Activated CD8-positive, alpha-beta memory T cell treated with anti-CD3 and anti-CD28 coated beads, Interleukin-2, amount 10 ng/mL, durations not matched to agents 7 days and 5 days (primary cell): ENCODE measurements around the gene PNMA8B. TPM values are rescaled to one million over a fixed set of nuclear protein-coding genes. Genes with fewer than 3 reads are reported as not detected.

Experiments
- ATAC-seq: fragments of 150-1000 bp; cut with Tn5 transposase; one replicate; pipeline ENCODE4 v1.10.0; 2021; ENCODE audit warnings: moderate library complexity
- CTCF ChIA-PET: fragments of 350-600 bp; sonication (Branson Sonifier 250); formaldehyde crosslinking; loops from one replicate; lab custom pipeline; 2021; ENCODE audit warnings: antibody characterized with exemption; lab: Charles Lee
- DNase-seq: peaks from one replicate; pipeline ENCODE4 v3.0.0-alpha.2; 2020
- H3K27ac Mint-ChIP-seq: one replicate; pipeline ENCODE4 v1.8.0; 2021; ENCODE audit warnings: mild to moderate bottlenecking, mixed read lengths
- H3K27me3 Mint-ChIP-seq: one replicate; pipeline ENCODE4 v1.8.0; 2021; ENCODE audit warnings: mixed read lengths
- H3K36me3 Mint-ChIP-seq: one replicate; pipeline ENCODE4 v1.8.0; 2021; ENCODE audit warnings: mild to moderate bottlenecking, mixed read lengths
- H3K4me1 Mint-ChIP-seq: one replicate; pipeline ENCODE4 v1.8.0; 2021; ENCODE audit warnings: mixed read lengths
- H3K4me3 Mint-ChIP-seq: one replicate; pipeline ENCODE4 v1.8.0; 2021; ENCODE audit warnings: mild to moderate bottlenecking, moderate library complexity, mixed read lengths
- H3K9me3 Mint-ChIP-seq: one replicate; pipeline ENCODE4 v1.8.0; 2022; ENCODE audit warnings: low read depth, mixed read lengths
- total RNA-seq, 2 experiments: library from RNA; stranded (reverse); gene quantifications; one replicate each; pipeline ENCODE4 v1.2.3, GENCODE V29; 2021

Gene PNMA8B
- total RNA-seq, 2 experiments from 2014 or later: not detected

DNA sequence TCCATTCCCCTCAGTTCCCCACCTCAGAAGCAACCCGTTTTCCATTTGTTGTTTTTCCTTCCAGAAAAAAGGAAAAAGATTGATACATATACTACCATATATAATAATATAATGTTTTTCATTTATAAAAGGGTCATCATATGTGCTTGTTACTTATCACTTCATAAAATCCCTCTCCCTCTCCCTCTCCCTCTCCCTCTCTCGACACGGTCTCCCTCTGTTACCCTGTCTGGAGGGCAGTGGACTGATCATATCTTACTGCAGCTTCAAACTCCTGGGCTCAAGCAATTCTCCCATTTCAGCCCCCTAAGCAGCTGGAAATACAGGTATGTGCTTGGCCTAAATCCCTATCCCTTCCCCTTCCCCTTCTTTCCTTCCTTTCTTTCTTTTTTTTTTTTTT is 41.4 kb downstream of the PNMA8B start:
- Mint-ChIP-seq H3K27me3 (peaks cover 26% of the 10 kb centered on the region), H3K4me3 (no peak overlapping the region), H3K4me1 (no peaks in the 10 kb centered on the region), H3K9me3 (peaks cover 3% of the 10 kb centered on the region), H3K36me3 (peaks cover 2% of the 10 kb centered on the region), H3K27ac (no peak overlapping the region)
- ATAC-seq (no peak), DNase-seq (no peak)
- CTCF ChIA-PET: no interaction called here

DNA sequence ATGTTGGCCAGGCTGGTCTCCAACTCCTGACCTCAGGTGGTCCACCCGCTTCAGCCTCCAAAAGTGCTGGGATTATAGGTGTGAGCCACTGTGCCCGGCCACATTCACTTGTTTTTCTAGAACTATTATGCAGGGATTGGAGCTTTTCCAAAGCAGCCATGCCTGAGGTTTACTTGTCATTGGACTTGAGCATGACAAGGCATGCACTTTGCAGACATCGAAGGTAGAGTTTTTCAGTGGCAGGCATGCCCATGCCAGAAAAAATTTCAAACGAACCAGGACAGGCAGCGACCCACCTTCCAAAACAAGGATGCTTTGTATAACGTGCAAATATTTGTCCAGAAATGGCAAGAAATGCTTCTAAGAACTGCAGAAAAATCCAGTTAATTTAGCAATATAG is 42.0 kb downstream of the PNMA8B start:
- H3K27me3 Mint-ChIP-seq: peaks cover 28% of the 10 kb centered on the region
- no peak overlapping the region for H3K4me3 Mint-ChIP-seq
- H3K36me3 Mint-ChIP-seq: peaks cover 2% of the 10 kb centered on the region
- ATAC-seq (no peak), DNase-seq (no peak)
- peaks cover 3% of the 10 kb centered on the region for H3K9me3 Mint-ChIP-seq
- no peaks in the 10 kb centered on the region for H3K4me1 Mint-ChIP-seq
- H3K27ac Mint-ChIP-seq: no peak overlapping the region
- CTCF ChIA-PET: no interaction called here

DNA sequence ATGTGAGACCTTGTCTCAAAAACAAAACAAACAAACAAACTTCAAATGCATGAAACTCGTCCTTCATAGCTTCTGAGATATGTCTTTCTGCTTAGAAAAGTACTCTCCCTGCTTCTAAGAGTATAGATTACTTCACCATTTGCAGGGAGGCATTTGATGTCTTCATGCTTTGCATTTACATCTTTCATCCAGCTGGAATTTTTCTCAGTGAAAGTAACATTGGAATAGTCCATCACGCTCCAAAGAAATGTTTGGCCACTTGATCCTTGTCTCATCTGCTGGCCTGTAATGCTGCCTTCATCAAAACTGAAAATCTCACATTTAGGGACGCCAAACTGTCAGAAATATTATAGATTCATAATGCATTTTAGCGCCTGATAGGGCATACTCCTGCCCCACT is 43.5 kb downstream of the PNMA8B start:
- CTCF ChIA-PET: no interaction called here
- DNase-seq (no peak), ATAC-seq (no peak)
- Mint-ChIP-seq H3K4me1 (no peaks in the 10 kb centered on the region), H3K9me3 (peaks cover 3% of the 10 kb centered on the region), H3K27me3 (peaks cover 31% of the 10 kb centered on the region), H3K27ac (no peak overlapping the region), H3K4me3 (no peak overlapping the region), H3K36me3 (peaks cover 2% of the 10 kb centered on the region)

DNA sequence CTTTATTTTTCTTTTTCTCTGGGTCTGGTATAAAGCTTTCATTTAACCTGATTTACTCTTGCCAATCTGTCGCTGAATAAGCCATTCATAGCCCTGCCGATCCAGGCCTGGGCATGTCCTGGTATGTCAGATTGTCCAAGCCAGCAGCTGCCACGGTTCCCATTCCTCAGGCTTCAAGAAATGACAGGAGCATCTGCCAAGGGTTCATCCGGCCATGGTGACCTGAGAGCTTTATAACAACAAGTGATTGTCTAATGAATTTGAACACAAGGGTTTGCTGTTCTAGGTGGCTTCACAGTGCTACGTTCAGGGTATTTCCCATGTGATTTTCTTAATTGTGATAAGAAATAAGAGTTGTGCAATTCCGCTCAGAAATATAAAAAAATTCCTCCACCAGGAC is 44.3 kb downstream of the PNMA8B start:
- H3K9me3 Mint-ChIP-seq: peaks cover 3% of the 10 kb centered on the region
- peaks cover 2% of the 10 kb centered on the region for H3K36me3 Mint-ChIP-seq
- no peak overlapping the region for H3K27ac Mint-ChIP-seq
- H3K27me3 Mint-ChIP-seq: peaks cover 28% of the 10 kb centered on the region
- no peak for DNase-seq
- no peaks in the 10 kb centered on the region for H3K4me1 Mint-ChIP-seq
- CTCF ChIA-PET: no interaction called here
- no peak overlapping the region for H3K4me3 Mint-ChIP-seq
- no peak for ATAC-seq

- DNase-seq (no peak), ATAC-seq (no peak)
- peaks cover 29% of the 10 kb centered on the region for H3K27me3 Mint-ChIP-seq
- H3K4me1 Mint-ChIP-seq: no peaks in the 10 kb centered on the region
- H3K4me3 Mint-ChIP-seq: no peak overlapping the region
- no peak overlapping the region for H3K27ac Mint-ChIP-seq
- peaks cover 2% of the 10 kb centered on the region for H3K36me3 Mint-ChIP-seq
- CTCF ChIA-PET: no interaction called here
- H3K9me3 Mint-ChIP-seq: peaks cover 3% of the 10 kb centered on the region
Measured at GRCh38 chr19:46450737-46451136, 44.9 kb downstream of the PNMA8B start.

- DNase-seq (no peak), ATAC-seq (no peak)
- no peaks in the 10 kb centered on the region for H3K4me1 Mint-ChIP-seq
- no peak overlapping the region for H3K4me3 Mint-ChIP-seq
- H3K9me3 Mint-ChIP-seq: peaks cover 3% of the 10 kb centered on the region
- H3K27ac Mint-ChIP-seq: no peak overlapping the region
- peaks cover 29% of the 10 kb centered on the region for H3K27me3 Mint-ChIP-seq
- CTCF ChIA-PET: no interaction called here
- H3K36me3 Mint-ChIP-seq: peaks cover 2% of the 10 kb centered on the region
Measured at GRCh38 chr19:46449228-46449627, 46.4 kb downstream of the PNMA8B start.

DNA sequence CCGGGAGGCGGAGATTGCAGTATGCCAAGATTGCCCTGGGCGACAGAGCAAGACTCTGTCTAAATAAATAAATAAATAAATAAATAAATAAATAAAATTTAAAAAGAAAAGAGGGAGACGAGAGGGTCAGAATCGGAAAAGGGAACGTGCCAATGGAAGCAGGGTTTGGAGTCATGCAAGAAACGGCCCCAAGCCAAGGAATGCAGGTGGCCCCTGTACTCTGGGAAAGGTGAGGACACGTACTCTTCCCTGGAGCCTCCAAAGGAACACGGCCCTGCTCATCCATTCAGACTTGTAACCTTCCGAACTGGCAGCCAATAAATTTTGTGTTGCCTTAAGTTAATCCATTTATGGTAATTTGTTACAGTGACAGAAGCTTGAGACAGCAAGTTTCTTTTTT is 47.1 kb downstream of the PNMA8B start:
- Mint-ChIP-seq H3K4me1 (no peaks in the 10 kb centered on the region), H3K27ac (no peak overlapping the region), H3K36me3 (peaks cover 2% of the 10 kb centered on the region), H3K27me3 (peaks cover 29% of the 10 kb centered on the region), H3K4me3 (no peak overlapping the region), H3K9me3 (peaks cover 3% of the 10 kb centered on the region)
- DNase-seq (no peak), ATAC-seq (no peak)
- CTCF ChIA-PET: no interaction called here

GRCh38 chr19:46447824-46448223 is 47.8 kb downstream of the PNMA8B start:
- no peaks in the 10 kb centered on the region for H3K4me1 Mint-ChIP-seq
- H3K9me3 Mint-ChIP-seq: peaks cover 3% of the 10 kb centered on the region
- peaks cover 29% of the 10 kb centered on the region for H3K27me3 Mint-ChIP-seq
- peaks cover 2% of the 10 kb centered on the region for H3K36me3 Mint-ChIP-seq
- DNase-seq (no peak), ATAC-seq (no peak)
- no peak overlapping the region for H3K4me3 Mint-ChIP-seq
- no peak overlapping the region for H3K27ac Mint-ChIP-seq
- CTCF ChIA-PET: interaction anchor here (0.6 to 1.6 kb wide), 2 partner anchors 52 to 230 kb away, joined by 3 to 4 read pairs; no protein-coding TSS in a partner anchor

DNA sequence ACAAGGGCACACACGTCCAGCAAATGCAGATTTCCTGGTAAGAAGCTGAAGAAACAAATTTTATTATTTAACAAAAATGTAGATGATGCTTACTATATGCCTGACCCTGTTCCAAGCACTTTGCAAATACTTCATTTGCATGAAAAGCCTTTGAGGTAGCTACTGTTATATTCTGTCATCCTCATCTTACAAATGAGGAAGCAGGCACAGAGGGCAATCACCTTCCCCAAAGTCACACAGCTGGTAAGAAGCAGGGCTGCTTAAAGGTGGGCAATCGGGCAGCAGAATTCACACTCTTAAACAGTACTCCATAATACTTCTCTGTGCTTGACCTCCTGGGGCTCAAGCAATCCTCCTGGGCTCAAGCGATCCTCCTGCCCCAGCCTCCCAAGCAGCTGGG is 48.7 kb downstream of the PNMA8B start:
- peaks cover 2% of the 10 kb centered on the region for H3K36me3 Mint-ChIP-seq
- H3K27me3 Mint-ChIP-seq: peaks cover 23% of the 10 kb centered on the region
- H3K27ac Mint-ChIP-seq: no peak overlapping the region
- ATAC-seq: no peak
- H3K9me3 Mint-ChIP-seq: peaks cover 3% of the 10 kb centered on the region
- DNase-seq: no peak
- CTCF ChIA-PET: interaction anchor here (0.6 to 1.6 kb wide), 3 partner anchors 51 to 229 kb away, joined by 3 to 4 read pairs (median 3); no protein-coding TSS in a partner anchor
- no peaks in the 10 kb centered on the region for H3K4me1 Mint-ChIP-seq
- H3K4me3 Mint-ChIP-seq: no peak overlapping the region

- Mint-ChIP-seq H3K4me1 (no peaks in the 10 kb centered on the region), H3K4me3 (no peak overlapping the region), H3K27ac (no peak overlapping the region)
Measured at GRCh38 chr19:46446021-46446420, 49.6 kb downstream of the PNMA8B start.

GRCh38 chr19:46442808-46443450 is 52.7 kb downstream of the PNMA8B start:
- Mint-ChIP-seq H3K27ac (no peak overlapping the region), H3K4me1 (no peaks in the 10 kb centered on the region), H3K4me3 (no peak overlapping the region), H3K27me3 (peaks cover 13% of the 10 kb centered on the region), H3K36me3 (no peaks in the 10 kb centered on the region), H3K9me3 (no peaks in the 10 kb centered on the region)
- CTCF ChIA-PET: no interaction called here
- ATAC-seq (no peak), DNase-seq (no peak)

More at GRCh38 chr19:46446021-46446420, 49.6 kb downstream of the PNMA8B start:
- Mint-ChIP-seq H3K9me3 (peaks cover 3% of the 10 kb centered on the region), H3K27me3 (peaks cover 20% of the 10 kb centered on the region), H3K36me3 (peaks cover 2% of the 10 kb centered on the region)
- ATAC-seq (no peak), DNase-seq (no peak)
- CTCF ChIA-PET: interaction anchor here (0.9 kb wide), 1 partner anchor 52 kb away, joined by 3 read pairs; no protein-coding TSS in a partner anchor

- DNase-seq: no peak
- peaks cover 8% of the 10 kb centered on the region for H3K27me3 Mint-ChIP-seq
- CTCF ChIA-PET: no interaction called here
- H3K9me3 Mint-ChIP-seq: no peaks in the 10 kb centered on the region
- H3K4me3 Mint-ChIP-seq: no peak overlapping the region
- no peak overlapping the region for H3K27ac Mint-ChIP-seq
- ATAC-seq: no peak
- H3K36me3 Mint-ChIP-seq: no peaks in the 10 kb centered on the region
- no peaks in the 10 kb centered on the region for H3K4me1 Mint-ChIP-seq
Measured at GRCh38 chr19:46441866-46442265, 53.8 kb downstream of the PNMA8B start.
